Mucosa of gallbladder (tissue), 1 donor: Measurements from ENCODE around the gene ANTXR1. TPM values are rescaled to one million over a fixed set of nuclear protein-coding genes. Genes with fewer than 3 reads are reported as not detected.

Source experiments
- DNase-seq: peaks from one replicate; pipeline ENCODE4 v3.0.0-alpha.2; 2020; ENCODE audit warnings: low spot score
- total RNA-seq: library from RNA; stranded (reverse); gene quantifications from one replicate; pipeline ENCODE4 v1.2.1, GENCODE V29; 2021
- donor health status: DM: no; HTN: no; CAD: no.

The ANTXR1 gene
- total RNA-seq, 1 donor from 2014 or later: 142 TPM

DNA sequence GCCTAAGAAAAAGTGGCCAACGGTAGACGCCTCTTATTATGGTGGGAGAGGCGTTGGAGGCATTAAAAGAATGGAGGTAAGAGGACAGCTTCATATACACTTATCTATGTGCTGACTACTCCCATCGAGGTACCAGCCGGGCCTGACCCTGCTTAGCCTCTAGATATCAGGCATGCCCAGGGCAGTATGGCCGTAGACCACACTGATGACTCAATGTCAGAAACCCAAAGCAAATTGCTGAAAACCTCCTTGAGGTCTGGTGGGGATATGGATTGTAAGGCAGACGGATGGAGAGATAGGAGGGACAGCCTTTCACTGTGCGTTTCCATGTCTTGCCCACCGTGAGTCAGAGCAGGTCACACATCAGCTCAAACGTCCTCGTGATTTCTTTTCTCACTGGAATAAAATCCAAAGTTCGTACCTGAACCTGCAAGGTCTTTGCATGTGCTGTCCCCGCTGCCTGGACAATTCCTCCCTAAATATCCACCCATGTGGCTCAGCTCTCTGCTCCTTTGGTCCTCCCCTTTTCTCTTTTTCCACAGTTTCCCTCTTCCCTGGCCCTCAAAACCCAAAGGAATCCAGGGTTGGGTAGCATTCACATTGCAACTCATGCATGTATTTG lies 168.9 kb downstream of the ANTXR1 start:
- DNase-seq: no peak

DNA sequence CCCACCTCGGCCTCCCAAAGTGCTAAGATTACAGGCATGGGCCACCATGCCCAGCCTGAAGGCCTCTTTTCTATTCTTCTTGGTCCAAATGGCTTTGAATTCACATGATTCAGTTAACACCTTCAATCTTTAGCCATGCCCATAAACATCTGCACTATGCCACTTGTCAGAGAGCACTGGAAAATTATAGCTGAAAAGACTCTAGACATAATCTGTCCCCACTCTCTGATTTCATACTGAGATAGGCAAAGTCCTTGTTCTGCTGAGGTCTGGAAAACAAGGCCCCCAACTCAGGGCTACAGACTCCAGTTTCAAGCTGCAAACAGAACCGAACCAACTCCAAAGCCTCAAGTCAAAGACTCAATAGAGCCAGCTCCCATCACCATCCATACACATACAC lies 170.7 kb downstream of the ANTXR1 start:
- no peak for DNase-seq

- no peak for DNase-seq
Observed at GRCh38 chr2:69184224-69184623, 171.2 kb downstream of the ANTXR1 start.

- no peak for DNase-seq
Observed at GRCh38 chr2:69185807-69186206, 172.8 kb downstream of the ANTXR1 start.

- DNase-seq: no peak
Observed at GRCh38 chr2:69186614-69187013, 173.6 kb downstream of the ANTXR1 start.

- DNase-seq: no peak
Observed at GRCh38 chr2:69188182-69188900, 175.4 kb downstream of the ANTXR1 start.

DNA sequence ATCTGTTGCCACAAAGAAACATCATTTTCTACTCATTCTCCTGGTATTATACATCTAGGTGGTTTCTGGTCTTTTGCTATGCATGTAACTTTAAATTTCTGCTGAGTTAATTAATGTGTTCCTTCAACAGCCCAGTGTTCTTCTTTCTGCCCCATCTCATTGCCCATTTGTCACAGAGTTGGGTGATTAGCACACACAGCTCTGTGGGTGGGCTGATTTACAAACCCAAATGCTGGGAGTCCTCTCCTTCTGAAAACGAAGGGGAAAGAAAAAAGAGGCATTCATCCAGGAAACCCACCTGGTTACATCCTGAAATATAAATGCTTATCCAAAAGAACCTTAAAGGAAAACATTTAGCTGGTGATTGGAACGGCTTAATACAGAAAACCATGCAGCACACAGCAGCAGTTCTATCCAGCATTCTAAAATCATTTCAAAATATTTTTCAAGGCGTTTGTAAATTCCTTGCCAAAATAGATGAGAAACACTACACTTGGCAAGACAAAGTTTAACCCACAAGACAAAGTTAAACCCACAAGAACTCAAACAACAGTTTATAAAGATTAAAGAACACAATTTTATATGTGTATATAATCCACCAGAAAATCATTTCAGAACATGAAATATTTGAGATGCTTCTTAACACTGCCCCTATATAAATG lies 177.9 kb downstream of the ANTXR1 start:
- DNase-seq: no peak

- DNase-seq: no peak
Observed at GRCh38 chr2:69191634-69192033, 178.7 kb downstream of the ANTXR1 start.

DNA sequence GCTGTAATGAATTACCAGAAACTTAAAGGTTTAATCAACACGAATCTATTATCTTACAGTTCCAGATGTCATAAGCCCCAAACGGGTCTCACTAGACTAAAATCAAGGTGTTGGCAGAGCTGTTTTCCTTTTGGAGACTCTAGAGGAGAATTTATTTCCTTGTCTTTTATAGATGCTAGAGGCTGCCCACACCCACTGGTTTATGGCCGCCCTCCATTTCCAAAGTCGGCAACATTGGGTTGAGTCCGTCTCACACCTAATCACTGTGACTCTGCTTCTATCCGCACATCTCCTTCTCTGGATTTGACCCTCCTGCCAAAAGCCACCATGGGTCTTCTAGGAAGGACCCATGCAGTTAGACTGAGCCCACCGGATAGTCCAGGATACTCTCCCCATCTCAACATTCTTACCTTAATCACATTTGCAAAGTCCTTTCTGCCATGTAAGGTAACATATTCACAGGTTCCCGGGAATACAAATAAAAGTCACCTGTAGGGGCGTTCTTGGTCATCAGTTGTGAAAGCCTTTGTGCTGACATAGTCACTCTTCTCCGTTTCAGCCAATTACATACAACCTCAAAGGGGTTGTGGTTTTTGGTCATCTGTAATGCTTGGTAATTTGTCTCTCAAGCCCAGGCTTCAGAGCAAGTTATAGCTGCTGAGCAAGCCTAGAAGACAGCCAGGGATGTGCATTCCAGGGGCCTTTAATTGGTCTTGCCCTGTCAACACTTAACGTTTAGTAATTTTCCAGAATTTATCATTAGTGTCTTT lies 179.4 kb downstream of the ANTXR1 start:
- DNase-seq: no peak

DNA sequence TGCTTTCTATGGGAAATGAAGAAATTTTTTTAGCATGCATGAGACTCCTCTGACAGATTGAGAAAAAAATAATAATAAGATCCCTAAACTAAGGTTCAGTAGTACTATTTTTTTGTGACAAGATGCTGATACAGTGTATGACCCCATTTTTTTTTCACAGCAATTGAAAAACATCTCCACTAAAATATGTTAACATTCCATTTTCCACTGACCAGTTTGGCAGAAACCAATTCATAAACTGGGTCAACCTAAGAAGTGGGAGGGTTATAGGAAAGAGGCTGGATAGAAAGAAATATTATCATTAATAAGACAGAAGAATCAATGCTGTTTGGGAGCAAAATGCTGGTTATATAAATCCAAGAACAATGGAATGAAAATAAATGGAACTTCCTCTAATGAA lies 182.7 kb downstream of the ANTXR1 start:
- DNase-seq: no peak

GRCh38 chr2:69196327-69197117 lies 183.5 kb downstream of the ANTXR1 start:
- DNase-seq: no peak

DNA sequence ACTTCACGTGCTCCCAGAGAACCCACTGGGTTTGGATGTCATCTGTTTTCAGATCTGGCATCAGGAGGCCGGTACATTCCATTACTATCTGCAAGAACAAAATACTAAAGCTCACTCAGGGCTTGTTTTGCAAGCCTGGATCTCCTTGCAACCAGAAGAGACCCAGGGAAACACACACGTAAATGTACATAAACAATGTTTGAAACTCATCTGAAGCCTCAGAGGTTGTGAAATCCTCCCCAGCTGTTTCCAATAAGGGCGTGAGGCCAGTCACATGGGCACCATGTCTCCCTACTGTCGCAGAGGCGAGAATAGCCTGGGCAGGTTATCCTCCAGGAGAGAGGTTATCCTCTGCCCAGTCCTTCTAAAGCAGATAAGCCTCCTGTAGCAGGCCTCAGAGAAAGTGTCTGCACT lies 187.1 kb downstream of the ANTXR1 start:
- peak; percentile 63 for DNase-seq

DNA sequence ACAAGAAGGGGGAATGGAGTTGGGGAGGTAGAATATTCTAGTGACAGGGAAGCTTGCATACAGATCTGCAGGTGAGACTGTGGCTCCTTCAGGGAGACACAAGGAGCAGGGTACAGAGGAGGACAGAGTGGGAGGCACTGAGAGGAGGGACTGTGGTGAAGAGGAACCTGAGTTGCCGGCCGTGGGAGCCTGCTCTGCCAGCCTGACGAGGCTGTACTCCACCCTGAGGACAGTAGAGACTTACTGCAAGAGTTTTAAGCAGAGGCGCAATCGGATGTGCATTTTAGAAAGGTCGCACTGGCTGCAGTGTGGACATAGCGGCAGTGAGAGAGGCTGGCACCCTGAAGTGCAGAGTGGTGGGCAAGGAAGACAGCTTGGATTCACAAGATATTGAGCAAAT lies 188.3 kb downstream of the ANTXR1 start:
- DNase-seq: no peak

GRCh38 chr2:69202327-69202726 lies 189.3 kb downstream of the ANTXR1 start:
- no peak for DNase-seq

DNA sequence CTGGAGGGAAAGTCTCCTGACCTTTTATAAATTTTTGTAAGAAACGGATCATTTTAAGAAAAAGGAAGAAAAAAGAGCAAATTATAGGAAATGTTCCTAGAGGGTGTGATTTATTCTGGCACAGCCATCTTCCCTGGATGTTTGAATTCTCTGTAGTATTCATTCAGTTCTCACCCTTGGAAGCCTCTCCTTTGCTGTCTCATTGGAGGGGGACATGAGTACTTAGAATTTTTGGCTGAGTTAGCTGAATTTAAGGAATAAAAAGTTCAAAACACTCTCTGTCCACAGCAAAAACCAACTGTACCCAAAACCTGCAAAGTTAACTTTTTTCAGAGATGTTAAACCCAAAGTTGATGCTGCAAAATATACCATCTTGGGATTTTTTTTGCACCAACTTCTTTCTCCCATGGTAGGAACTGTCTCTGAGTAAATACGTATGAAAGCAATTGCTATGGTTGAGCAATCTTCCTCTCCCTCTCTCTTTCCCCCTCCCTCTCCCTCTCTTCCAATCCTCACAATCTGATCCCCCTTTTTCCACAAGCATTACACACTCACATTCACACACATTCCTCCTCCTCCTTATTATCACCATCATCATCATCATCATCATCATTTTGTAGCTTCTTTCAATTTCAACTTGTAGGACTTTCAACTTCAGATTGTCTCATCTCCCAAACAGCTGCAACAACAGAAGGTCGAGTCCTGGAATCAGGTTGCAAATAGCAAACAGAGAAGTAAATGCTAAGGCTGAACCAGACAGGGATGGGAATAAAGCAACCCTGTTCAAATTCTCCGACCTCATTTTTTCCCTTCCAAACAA lies 190.4 kb downstream of the ANTXR1 start:
- no peak for DNase-seq

- DNase-seq: no peak
Observed at GRCh38 chr2:69204654-69205053, 191.7 kb downstream of the ANTXR1 start.

DNA sequence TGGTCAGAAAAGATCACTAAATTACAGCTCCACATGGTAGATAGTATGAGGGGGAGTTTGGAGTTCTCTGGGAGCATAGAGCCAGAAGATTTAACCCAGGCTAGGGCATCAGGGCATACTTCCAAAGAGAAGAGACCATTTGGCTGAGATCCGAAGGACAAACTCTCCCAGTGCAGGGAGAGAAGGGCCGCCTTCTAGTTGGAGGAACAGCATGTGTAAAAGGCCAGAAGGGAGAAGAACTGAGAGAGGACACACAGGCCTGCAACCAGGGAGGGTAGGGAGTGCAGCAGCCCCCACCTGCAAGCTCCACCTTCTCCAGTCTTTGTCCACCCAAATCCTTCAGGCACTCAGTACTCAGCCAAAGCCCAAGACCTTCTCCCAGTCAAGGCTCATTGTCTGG lies 192.1 kb downstream of the ANTXR1 start:
- no peak for DNase-seq

GRCh38 chr2:69205491-69205890 lies 192.5 kb downstream of the ANTXR1 start:
- DNase-seq: no peak

- no peak for DNase-seq
Observed at GRCh38 chr2:69208023-69208595, 195.1 kb downstream of the ANTXR1 start.

DNA sequence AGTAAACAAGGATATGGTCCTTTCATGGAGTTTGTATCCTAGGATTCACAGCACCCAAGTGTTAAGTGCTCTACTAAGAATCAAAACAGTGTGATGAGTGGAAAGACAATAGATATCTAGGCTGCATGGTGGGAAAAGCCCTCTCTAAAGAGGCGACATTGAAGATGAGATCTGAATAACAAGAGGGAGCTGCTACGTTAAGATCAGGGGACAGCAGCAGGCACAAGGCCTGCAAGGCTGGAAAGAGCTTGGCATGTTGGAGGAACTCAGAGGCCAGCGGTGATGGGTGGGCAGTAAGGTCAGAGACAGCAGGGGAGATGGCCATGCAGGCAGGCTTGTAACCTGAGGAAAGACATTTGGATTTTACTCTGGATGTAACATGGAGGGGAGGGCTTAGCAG lies 196.5 kb downstream of the ANTXR1 start:
- no peak for DNase-seq
